Right lobe of liver (tissue), 6 donors: Measurements from ENCODE around the gene TBC1D5. TPM values are rescaled to one million over a fixed set of nuclear protein-coding genes. Genes with fewer than 3 reads are reported as not detected.

Experiments
- ATAC-seq, 4 donors: fragments of 200-7000 bp; cut with Tn5 transposase; one replicate each; pipeline ENCODE4 v1.9.1; 2020; ENCODE audit warnings: mild to moderate bottlenecking in 4 of 4, moderate library complexity in 4 of 4
- DNase-seq, 3 donors: peaks; one replicate each; pipeline ENCODE4 v3.0.0-alpha.2; 2020
- H3K27ac ChIP-seq, 3 donors: fragments of 200-600 bp; one replicate each; pipeline ENCODE4 v1.8.0; 2022
- H3K27me3 ChIP-seq, 2 donors: fragments of 200-600 bp; one replicate each; pipeline ENCODE4 v1.8.0; 2022
- H3K36me3 ChIP-seq, 4 donors: fragments of 200-600 bp; sonication (generic) in 1 of 4; one replicate each; pipeline versions ENCODE4 v1.5.1 to v1.8.0; 2017 to 2022; ENCODE audit warnings: control low read depth in 1 of 4
- H3K4me1 ChIP-seq, 4 donors: fragments of 200-600 bp; sonication (generic) in 1 of 4; one replicate each; pipeline versions ENCODE4 v1.5.1 to v1.8.0; 2017 to 2022; ENCODE audit warnings: control low read depth in 1 of 4
- H3K4me3 ChIP-seq, 3 donors: fragments of 200-600 bp; one replicate each; pipeline ENCODE4 v1.8.0; 2022
- H3K9me3 ChIP-seq, 4 donors: fragments of 200-600 bp; sonication (generic) in 1 of 4; one replicate each; pipeline versions ENCODE4 v1.5.1 to v1.8.0; 2017 to 2022; ENCODE audit warnings: control low read depth in 1 of 4
- POLR2A ChIP-seq: fragments of 450-650 bp; IDR thresholded peaks from one replicate; pipeline ENCODE4 v1.6.1; 2017; ENCODE audit warnings: antibody characterized with exemption, mild to moderate bottlenecking
- WGBS: methylation state at CpG from one replicate; pipeline ENCODE4 v1.1.6; 2018; ENCODE audit warnings: low coverage, low lambda C conversion rate; ENCODE audit not compliant: insufficient coverage; ENCODE audit errors: missing lambda C conversion rate; 5-methylcytosine and 5-hydroxymethylcytosine counted together
- intact Hi-C, 2 donors: fragments of 100-400 bp; cut with DNase I; formaldehyde crosslinking; loops; one replicate each; pipeline versions ENCODE4 v1.11.2 to v1.14.1; 2022
- total RNA-seq, 6 experiments: library from RNA; depleted of rRNA in 2 of 6; stranded (reverse); fragments of >200 nt in 2 of 6; fragmentation: NEBNext Ultra II Directional in 3 of 6; extraction: Animal tissue kit (Norgen Biotek cat#: 25700) in 3 of 6; gene quantifications; one replicate each; pipeline versions ENCODE4 v1.1.0 to v1.2.4, GENCODE V29; 2016 to 2023
- TF ChIP-seq, protein P1 (sequence below), 4 donors: fragments of 200-600 bp in 3 of 4; fragments of 450-650 bp in 1 of 4; IDR thresholded peaks; one replicate each; pipeline versions ENCODE4 v1.5.1 to v1.8.0; 2016 to 2022; ENCODE audit warnings: antibody characterized with exemption in 4 of 4, mild to moderate bottlenecking in 2 of 4
- donor health status: DM: no; HTN: yes; CAD: no.
- donor health status: DM: no; HTN: no; CAD: no.
- donor health status: DM: no; HTN: no; CAD: no.
- donor health status: DM: no; HTN: yes; CAD: no.
- donor health status: DM: no; HTN: yes; CAD: no.

The TBC1D5 gene
- total RNA-seq, 6 experiments from 2014 or later: 21.5 to 33.4 (median 27.7) TPM

DNA sequence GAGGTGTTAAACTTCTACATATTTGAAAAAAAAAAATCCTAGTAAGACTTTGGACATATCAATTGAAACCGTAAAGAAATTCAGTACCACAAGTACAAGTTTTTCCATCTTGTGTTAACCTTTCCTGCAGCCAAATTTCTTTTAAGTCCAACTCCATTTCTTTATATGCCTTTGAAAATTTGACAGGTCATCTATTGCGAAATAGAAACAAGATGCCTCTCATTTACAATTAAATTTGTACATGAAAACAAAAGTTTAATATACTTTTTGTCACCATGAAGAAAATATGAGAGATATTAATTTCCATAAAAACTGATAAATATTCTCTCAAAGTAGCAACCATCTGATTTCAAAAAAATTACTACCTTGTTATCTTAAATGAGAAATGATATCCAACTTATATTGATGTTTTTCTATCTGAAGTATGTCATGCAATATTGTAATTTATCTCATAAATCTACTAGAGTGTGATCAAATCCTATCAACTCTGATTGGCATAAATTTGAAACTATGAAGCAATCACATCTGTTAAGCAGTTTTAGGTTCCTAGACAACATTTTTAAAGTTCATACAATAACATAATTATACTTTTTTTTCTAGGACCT lies 68.2 kb downstream of the TBC1D5 start:
- Histone ChIP-seq H3K27me3 (no peaks in the 10 kb centered on the region), H3K9me3 (no peaks in the 10 kb centered on the region), H3K36me3 (no peaks in the 10 kb centered on the region), H3K4me1 (no peaks in the 10 kb centered on the region), H3K4me3 (no peak overlapping the region), H3K27ac (no peak overlapping the region)
- TF ChIP-seq, protein P1, sequence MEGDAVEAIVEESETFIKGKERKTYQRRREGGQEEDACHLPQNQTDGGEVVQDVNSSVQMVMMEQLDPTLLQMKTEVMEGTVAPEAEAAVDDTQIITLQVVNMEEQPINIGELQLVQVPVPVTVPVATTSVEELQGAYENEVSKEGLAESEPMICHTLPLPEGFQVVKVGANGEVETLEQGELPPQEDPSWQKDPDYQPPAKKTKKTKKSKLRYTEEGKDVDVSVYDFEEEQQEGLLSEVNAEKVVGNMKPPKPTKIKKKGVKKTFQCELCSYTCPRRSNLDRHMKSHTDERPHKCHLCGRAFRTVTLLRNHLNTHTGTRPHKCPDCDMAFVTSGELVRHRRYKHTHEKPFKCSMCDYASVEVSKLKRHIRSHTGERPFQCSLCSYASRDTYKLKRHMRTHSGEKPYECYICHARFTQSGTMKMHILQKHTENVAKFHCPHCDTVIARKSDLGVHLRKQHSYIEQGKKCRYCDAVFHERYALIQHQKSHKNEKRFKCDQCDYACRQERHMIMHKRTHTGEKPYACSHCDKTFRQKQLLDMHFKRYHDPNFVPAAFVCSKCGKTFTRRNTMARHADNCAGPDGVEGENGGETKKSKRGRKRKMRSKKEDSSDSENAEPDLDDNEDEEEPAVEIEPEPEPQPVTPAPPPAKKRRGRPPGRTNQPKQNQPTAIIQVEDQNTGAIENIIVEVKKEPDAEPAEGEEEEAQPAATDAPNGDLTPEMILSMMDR (IDR thresholded peaks at IDR 0.05): no peak
- TF ChIP-seq POLR2A: no peak
- DNase-seq: no peak
- no peak for ATAC-seq
- 83% methylated on average over 2 of the region's 2 CpGs for WGBS
- intact Hi-C loops: no loop called here

DNA sequence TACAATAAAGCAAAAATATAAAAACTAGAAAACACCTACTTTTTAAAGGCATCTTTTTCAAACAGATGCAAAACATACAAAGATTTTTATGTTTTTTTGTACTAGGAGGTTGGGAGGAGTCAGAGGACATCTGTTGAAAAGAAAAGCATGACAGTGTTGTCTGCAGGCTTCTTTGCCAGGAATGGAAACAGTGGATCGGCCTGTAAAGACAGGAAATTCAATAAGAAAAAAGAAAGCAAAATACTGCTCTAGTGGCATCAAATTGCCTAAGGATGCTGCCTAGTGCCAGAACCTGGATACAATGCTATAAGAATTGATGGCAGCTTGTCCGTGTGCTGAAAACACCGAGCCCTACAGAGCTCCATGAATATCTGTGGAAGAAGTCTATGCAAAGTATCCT lies 69.9 kb downstream of the TBC1D5 start:
- Histone ChIP-seq H3K4me3 (no peak overlapping the region), H3K36me3 (no peaks in the 10 kb centered on the region), H3K27ac (no peak overlapping the region), H3K27me3 (no peaks in the 10 kb centered on the region), H3K4me1 (no peaks in the 10 kb centered on the region), H3K9me3 (no peaks in the 10 kb centered on the region)
- TF ChIP-seq, protein P1 (IDR thresholded peaks at IDR 0.05): no peak
- TF ChIP-seq POLR2A: no peak
- DNase-seq (no peak), ATAC-seq (no peak)
- intact Hi-C loops: no loop called here
- 69% methylated on average over 3 of the region's 3 CpGs for WGBS

DNA sequence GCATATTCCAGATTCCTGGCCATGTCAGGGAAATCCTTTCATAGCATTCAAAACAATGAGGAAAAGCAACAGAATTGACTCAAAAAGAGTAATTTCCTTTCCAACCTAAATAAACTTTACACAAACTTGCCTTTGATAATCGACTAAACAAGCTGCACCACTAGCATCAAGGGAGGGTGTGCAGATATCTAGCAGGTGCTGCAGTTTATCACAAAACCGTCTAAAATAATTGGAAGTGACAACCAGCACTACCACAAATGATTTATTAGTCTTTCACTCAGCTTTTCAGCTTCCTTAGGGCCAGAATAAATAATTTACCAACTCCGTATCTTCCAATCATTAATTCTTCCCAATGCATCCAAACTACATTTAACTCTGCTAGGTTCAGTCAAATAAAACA lies 71.7 kb downstream of the TBC1D5 start:
- no peak overlapping the region for H3K4me3 ChIP-seq
- 47% methylated on average over 3 of the region's 3 CpGs for WGBS
- H3K4me1 ChIP-seq: peaks cover 0 to 11% (median 0%) of the 10 kb centered on the region in 4 donors
- H3K27me3 ChIP-seq: no peaks in the 10 kb centered on the region
- ATAC-seq (no peak), DNase-seq (no peak)
- intact Hi-C loops: no loop called here
- no peak for TF ChIP-seq POLR2A
- TF ChIP-seq, protein P1 (IDR thresholded peaks at IDR 0.05): no peak
- H3K36me3 ChIP-seq: no peaks in the 10 kb centered on the region
- H3K9me3 ChIP-seq: no peaks in the 10 kb centered on the region
- no peak overlapping the region for H3K27ac ChIP-seq

DNA sequence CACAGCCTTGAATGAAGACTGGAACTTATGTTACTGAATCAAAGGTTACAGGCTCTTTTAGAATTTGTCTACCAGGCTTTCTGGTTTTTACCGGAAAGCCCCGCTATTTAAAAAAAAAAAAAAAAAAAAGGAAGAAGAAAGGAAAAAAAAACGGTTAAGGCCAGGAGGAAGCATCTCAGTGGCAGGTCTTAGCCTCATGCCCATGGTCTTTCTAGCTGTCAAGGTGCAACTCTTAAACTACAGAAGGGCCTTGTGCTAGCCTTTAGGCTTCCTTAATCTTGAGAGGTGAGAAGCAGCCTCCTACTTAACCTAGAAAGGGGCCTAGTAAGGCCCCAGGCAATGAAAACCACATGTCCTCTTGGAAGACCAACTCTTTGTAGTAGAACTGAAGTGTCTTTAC lies 77.5 kb downstream of the TBC1D5 start:
- WGBS: 70% methylated on average over 3 of the region's 3 CpGs
- intact Hi-C loops: no loop called here
- no peaks in the 10 kb centered on the region for H3K27me3 ChIP-seq
- no peaks in the 10 kb centered on the region for H3K9me3 ChIP-seq
- no peak overlapping the region for H3K27ac ChIP-seq
- ATAC-seq: no peak
- no peaks in the 10 kb centered on the region for H3K36me3 ChIP-seq
- TF ChIP-seq, protein P1 (IDR thresholded peaks at IDR 0.05): no peak
- no peak for TF ChIP-seq POLR2A
- H3K4me1 ChIP-seq: peaks cover 0 to 11% (median 0%) of the 10 kb centered on the region in 4 donors
- H3K4me3 ChIP-seq: no peak overlapping the region
- no peak for DNase-seq
